ENCODE measurements around the gene ATP10D. TPM values are rescaled to one million over a fixed set of nuclear protein-coding genes. Genes with fewer than 3 reads are reported as not detected.

ATP10D gene
- total and polyA plus RNA-seq, 12 donors: 2.8 to 15.7 (median 8.6) TPM

- 77 to 78% methylated on average over 4 of the region's 4 CpGs for WGBS, 2 donors
- intact Hi-C loops (cut with DNase I): no loop called here
- no peak for ATAC-seq
- DNase-seq: no peak
- no peaks in the 10 kb centered on the region for H3K27me3 ChIP-seq
- TF ChIP-seq, protein P1, sequence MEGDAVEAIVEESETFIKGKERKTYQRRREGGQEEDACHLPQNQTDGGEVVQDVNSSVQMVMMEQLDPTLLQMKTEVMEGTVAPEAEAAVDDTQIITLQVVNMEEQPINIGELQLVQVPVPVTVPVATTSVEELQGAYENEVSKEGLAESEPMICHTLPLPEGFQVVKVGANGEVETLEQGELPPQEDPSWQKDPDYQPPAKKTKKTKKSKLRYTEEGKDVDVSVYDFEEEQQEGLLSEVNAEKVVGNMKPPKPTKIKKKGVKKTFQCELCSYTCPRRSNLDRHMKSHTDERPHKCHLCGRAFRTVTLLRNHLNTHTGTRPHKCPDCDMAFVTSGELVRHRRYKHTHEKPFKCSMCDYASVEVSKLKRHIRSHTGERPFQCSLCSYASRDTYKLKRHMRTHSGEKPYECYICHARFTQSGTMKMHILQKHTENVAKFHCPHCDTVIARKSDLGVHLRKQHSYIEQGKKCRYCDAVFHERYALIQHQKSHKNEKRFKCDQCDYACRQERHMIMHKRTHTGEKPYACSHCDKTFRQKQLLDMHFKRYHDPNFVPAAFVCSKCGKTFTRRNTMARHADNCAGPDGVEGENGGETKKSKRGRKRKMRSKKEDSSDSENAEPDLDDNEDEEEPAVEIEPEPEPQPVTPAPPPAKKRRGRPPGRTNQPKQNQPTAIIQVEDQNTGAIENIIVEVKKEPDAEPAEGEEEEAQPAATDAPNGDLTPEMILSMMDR (IDR thresholded peaks at IDR 0.05): no peak
- no peak overlapping the region for H3K4me3 ChIP-seq
- H3K9me3 ChIP-seq: no peaks in the 10 kb centered on the region
- H3K36me3 ChIP-seq: no peaks in the 10 kb centered on the region
- no peaks in the 10 kb centered on the region for H3K4me1 ChIP-seq
- H3K27ac ChIP-seq: no peak overlapping the region
These were observed 130.3 kb downstream of the ATP10D start for GRCh38 chr4:47615385-47615784.

DNA sequence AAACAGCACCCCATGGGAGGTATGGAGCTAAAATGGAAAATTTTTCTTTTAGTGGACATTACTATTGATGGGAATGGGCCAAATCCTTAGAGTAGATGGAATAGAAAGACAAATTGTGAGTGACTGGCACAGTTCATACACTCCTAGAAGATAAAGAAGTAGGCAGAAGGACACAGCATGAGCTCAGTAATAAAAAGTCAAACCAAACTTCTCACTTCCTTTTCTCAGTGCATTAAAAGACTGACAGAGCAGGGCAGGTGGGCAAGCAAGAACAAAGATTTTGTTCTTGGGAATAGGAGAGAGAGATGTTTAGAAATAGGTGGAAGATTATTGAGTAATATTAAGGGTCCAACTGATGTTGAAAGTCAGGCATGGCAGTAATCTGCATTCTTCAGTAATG is 132.5 kb downstream of the ATP10D start:
- DNase-seq: no peak
- Histone ChIP-seq H3K9me3 (no peaks in the 10 kb centered on the region), H3K36me3 (no peaks in the 10 kb centered on the region), H3K4me3 (no peak overlapping the region), H3K27ac (no peak overlapping the region), H3K4me1 (no peaks in the 10 kb centered on the region), H3K27me3 (no peaks in the 10 kb centered on the region)
- intact Hi-C loops (cut with DNase I): no loop called here
- TF ChIP-seq, protein P1 (IDR thresholded peaks at IDR 0.05): no peak
- no peak for ATAC-seq

- Histone ChIP-seq H3K27ac (peak overlapping the region in 1 of 10 donors; percentile 0), H3K27me3 (no peaks in the 10 kb centered on the region), H3K4me1 (no peaks in the 10 kb centered on the region), H3K4me3 (no peak overlapping the region), H3K36me3 (no peaks in the 10 kb centered on the region), H3K9me3 (no peaks in the 10 kb centered on the region)
- DNase-seq (no peak), ATAC-seq (peak in 2 of 8 donors; percentile 38 to 58)
- TF ChIP-seq, protein P1 (IDR thresholded peaks at IDR 0.05): no peak
- intact Hi-C loops (cut with DNase I): no loop called here
- 77 to 83% methylated on average over 2 of the region's 2 CpGs for WGBS, 2 donors
These were observed 134.6 kb downstream of the ATP10D start for GRCh38 chr4:47619691-47620090.

DNA sequence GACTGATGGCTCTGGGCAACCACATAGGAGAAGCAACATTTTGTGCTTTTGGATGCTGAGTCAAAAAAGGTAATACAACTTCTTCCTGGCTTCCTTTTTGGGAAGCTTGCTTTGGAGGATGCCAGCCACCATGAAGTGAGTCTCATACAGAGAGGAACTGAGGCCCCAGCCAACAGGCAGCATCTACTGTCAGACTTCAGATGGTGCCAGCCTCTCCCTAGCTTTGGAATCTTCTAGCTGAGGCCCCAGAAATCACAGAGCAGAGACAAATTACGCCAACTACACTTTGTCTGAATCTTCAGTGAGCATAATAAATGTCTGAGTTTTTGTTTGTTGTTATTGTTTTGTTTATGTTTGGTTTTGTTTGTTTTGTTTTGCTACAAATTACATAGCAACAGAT is 136.1 kb downstream of the ATP10D start:
- no peak for DNase-seq
- Histone ChIP-seq H3K36me3 (no peaks in the 10 kb centered on the region), H3K27ac (no peak overlapping the region), H3K4me3 (no peak overlapping the region), H3K27me3 (no peaks in the 10 kb centered on the region), H3K9me3 (no peaks in the 10 kb centered on the region), H3K4me1 (no peaks in the 10 kb centered on the region)
- 50 to 88% methylated on average over 1 of the region's 1 CpG for WGBS, 2 donors
- intact Hi-C loops (cut with DNase I): no loop called here
- no peak for ATAC-seq
- TF ChIP-seq, protein P1 (IDR thresholded peaks at IDR 0.05): no peak

- H3K4me1 ChIP-seq: no peaks in the 10 kb centered on the region
- intact Hi-C loops (cut with DNase I): no loop called here
- H3K9me3 ChIP-seq: no peaks in the 10 kb centered on the region
- no peak overlapping the region for H3K27ac ChIP-seq
- no peak overlapping the region for H3K4me3 ChIP-seq
- no peaks in the 10 kb centered on the region for H3K27me3 ChIP-seq
- H3K36me3 ChIP-seq: no peaks in the 10 kb centered on the region
- DNase-seq (no peak), ATAC-seq (no peak)
- TF ChIP-seq, protein P1 (IDR thresholded peaks at IDR 0.05): no peak
These were observed 139.0 kb downstream of the ATP10D start for GRCh38 chr4:47624031-47624441.
